HK-2 (cell line): ENCODE data around the gene A3GALT2.

Experiments used
- DNase-seq: peaks from one replicate; pipeline ENCODE4 v3.0.0-alpha.2; 2018; ENCODE audit not compliant: unreplicated experiment

A3GALT2 gene

GRCh38 chr1:33332357-33332789 lies 11.5 kb upstream of the A3GALT2 start:
- no peak for DNase-seq

DNA sequence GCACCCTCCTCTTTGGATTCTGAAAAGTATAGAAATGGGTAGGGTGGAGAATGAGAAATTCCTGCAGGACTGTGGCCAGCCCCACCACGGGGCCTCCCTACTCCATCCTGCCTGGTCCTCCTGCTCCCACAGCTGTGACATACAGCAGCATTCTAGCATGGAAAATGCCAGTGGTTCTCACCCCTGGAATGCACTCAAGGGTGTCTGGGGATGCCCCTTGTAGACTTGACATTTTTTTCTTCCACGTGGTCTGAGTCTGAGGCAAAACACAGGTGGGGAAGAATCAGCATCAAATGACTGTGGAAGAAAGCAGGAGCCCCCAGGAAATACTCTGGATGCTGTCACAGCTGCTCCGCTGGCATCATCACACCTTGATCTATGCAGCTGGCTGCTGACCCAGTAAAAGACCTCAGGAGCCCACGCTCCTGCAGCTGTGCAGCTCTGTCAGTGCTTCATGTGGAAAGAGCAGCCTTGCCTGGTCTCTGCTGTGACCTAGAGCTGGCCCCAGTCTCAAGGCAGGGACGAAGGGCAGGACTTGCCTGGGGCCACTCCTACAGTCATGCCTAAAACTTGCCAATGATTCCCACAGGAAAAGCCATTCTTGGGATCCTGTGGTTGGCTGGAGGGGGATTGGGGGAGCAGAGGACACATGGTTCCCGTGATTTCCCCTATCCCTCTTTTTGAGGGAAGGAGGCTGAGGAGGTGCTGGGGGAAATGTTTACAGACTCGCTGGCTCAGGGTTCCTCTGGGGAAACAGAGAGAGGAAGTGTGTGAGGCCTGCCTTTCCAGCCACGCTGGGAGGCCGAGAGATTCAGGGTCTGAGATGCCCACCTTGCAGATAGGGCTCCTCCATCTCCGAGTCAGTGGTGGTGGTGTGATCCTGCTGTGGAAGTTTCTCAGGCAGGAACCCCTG lies 10.8 kb upstream of the A3GALT2 start:
- no peak for DNase-seq

- no peak for DNase-seq
Observed at GRCh38 chr1:33330906-33331305, 10.0 kb upstream of the A3GALT2 start.

- DNase-seq: no peak
Observed at GRCh38 chr1:33330361-33330890, 9.5 kb upstream of the A3GALT2 start.

- DNase-seq: no peak
Observed at GRCh38 chr1:33329600-33330305, 8.9 kb upstream of the A3GALT2 start.

- no peak for DNase-seq
Observed at GRCh38 chr1:33328817-33329216, 7.9 kb upstream of the A3GALT2 start.

GRCh38 chr1:33327587-33328325 lies 6.9 kb upstream of the A3GALT2 start:
- DNase-seq: peak; percentile 76

DNA sequence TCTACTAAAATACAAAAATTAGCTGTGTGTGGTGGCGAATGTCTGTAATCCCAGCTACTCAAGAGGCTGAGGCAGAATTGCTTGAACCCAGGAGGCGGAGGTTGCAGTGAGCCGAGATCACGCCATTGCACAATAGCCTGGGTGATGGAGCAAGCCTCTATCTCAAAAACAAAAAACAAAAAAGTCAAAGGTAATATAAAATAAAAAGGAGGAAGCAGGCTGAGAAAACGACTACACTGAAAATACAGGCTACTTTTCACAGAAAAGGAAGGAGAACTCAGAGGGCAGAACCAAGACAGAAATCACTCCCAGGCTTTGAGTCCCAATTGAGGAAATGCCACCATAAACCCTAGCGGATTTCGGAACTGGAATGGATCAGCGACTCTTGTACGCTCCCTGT lies 5.9 kb upstream of the A3GALT2 start:
- no peak for DNase-seq

GRCh38 chr1:33324677-33325575 lies 4.0 kb upstream of the A3GALT2 start:
- DNase-seq: no peak

DNA sequence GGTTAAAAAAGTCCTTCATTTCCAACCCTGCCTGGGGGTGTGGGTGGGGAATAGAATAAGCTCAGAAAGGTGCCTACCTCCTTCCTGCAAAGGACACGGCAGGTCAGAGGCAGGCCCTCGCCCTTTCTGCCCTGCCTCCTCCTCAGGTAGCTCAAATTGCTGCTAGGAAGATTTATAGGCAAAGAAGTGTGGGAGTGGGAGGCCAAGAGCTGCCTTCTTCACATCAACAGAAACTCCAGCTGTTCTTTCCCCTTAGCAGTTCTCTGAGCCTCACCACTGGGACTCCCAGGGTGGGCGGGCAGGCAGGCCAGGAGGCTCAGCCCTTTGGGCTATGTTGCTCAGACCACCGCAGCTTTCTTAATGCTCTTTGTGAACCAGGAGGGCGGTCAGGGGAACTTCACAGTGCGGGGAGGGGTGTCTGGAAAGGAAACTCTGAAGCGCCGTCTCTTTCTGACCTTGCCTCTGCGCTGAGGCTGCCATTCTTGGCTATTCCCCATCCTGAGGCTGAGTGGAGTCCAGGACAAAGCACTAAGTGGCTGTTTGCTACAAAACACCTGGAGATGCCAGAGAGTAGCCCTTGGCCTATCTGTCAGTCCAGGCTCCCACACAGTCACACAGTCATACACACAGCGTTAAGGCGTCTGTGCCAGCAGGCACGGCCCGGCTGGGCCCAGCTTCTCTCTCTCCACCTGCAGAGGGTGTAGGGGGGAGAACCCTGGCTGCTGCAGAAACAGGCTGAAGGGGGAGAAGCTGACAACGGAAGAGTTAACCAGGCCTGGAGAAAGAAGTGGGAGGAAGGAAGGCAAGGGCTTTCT lies 3.0 kb upstream of the A3GALT2 start:
- no peak for DNase-seq

DNA sequence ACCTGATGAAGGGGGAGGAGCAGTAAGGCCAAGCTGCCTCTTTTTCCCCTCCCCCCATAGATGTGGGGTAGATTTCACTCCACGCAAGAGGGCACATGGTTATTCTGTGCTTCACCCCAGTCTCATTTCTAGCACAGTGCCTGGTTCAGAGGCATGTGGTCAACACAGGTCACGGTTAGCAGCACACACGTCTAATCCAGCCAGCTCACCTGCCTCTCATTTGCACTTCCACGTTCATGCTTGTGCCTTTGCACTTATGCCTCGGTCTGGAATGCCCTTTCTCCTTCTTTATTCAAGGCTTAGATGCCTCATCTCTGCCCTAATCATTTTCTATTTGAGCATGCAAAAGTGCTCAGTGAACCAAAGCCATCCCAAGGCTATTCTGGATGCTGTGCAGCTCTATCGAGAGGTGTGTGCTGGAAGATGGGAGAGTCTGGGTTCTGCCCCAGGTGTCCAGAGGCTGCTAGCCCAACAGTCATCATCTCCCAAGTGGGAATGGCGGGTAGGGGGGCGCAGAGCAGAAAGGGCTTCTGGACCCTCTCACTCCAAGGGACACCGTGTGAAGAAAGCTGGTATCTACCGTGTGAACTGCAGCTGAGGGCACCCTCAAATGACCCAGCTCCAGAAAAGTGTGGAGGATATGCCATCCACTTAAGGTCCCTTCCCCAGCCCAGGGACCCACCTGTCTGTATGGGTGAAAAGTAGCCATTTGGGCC lies 2.1 kb upstream of the A3GALT2 start:
- DNase-seq: no peak

DNA sequence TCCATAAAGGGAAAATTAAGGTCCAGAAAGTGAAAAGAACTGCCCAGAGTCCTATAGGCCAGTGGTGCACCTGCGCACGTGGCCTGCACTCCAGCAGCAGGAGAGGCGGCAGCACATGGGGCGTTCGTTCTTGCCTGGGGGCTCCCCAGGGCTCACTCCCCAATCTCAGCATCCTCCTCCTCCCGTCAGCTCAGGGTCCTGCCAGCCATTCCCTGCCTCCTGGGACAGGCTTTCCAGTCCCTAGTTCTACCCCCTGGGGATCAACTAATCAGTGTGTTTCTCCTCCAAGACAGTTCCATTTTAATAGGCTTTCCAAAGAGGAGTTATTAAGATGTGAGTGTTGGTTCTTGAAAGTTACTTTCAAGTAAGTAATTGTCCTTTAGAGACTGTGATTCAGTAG lies 1.2 kb upstream of the A3GALT2 start:
- no peak for DNase-seq

- no peak for DNase-seq
Observed at GRCh38 chr1:33321178-33321577, 280 bp upstream of the A3GALT2 start.

GRCh38 chr1:33319949-33320618 lies 814 bp downstream of the A3GALT2 start:
- no peak for DNase-seq

DNA sequence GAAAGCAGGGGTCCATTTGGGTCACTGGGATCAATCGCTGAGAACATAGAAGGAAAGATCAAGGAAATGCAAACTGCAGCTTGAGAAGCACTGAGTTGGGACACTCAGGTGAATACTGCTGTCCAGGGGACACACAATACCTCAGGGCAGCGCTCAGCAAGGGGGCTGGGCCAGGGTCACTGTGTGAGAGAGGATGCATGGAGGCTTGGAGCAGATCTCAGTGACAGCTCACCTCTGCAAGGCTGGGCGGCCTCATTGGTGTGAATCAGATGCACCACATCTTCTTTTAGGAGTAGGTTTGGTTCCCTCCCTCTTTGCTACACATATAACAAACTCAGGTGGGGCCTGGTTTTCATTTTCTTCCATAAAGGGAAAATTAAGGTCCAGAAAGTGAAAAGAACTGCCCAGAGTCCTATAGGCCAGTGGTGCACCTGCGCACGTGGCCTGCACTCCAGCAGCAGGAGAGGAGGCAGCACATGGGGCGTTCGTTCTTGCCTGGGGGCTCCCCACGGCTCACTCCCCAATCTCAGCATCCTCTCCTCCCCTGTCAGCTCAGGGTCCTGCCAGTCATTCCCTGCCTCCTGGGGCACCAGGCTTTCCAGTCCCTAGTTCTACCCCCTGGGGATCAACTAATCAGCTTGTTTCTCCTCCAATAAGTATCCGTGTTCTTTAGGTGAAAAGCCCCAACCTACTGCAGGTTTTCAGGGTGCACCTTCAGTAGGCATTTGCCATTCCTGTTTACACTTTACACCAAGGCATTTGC lies 1.5 kb downstream of the A3GALT2 start:
- DNase-seq: no peak

DNA sequence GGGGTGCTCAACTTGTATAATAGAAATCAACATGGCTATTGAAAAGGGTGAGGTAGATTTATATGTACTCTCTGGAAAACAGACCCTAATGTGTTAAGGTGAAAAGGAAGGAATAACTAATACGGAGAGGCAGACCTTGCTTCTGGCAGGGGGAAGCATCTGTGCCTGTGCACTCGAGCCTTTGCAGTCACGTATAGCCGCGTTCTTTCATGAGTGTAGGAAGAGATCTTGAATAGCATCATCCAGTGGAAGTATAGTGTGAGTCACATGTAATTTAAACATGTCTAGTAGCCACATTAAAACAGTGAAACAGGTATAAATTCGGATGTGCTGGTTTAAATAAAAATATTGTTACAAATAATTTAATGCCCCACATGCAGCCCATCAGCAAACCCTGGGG lies 3.0 kb downstream of the A3GALT2 start:
- DNase-seq: no peak

- DNase-seq: no peak
Observed at GRCh38 chr1:33317354-33317753, 3.5 kb downstream of the A3GALT2 start.

GRCh38 chr1:33316601-33317000 lies 4.3 kb downstream of the A3GALT2 start:
- DNase-seq: no peak
